Stimulated activated naive CD8-positive, alpha-beta T cell treated with anti-CD3 and anti-CD28 coated beads, Interleukin-15, amount 100 ng/mL, for 72 hours (primary cell): ENCODE data around the gene FOCAD.

Experiments used
- ATAC-seq: fragments of 150-1000 bp; cut with Tn5 transposase; 2 replicates; pipeline ENCODE4 v1.10.0; 2021; ENCODE audit warnings: mild to moderate bottlenecking, moderate library complexity
- DNase-seq, 2 donors: peaks; one replicate each; pipeline ENCODE4 v3.0.0; 2021 to 2022
- H3K27ac Mint-ChIP-seq, 2 donors: one replicate each; pipeline ENCODE4 v1.8.0; 2022; ENCODE audit warnings: mild to moderate bottlenecking in 2 of 2, mixed read lengths in 2 of 2, moderate library complexity in 2 of 2
- H3K27me3 Mint-ChIP-seq: one replicate; pipeline ENCODE4 v1.8.0; 2022; ENCODE audit warnings: mixed read lengths
- H3K4me1 Mint-ChIP-seq: one replicate; pipeline ENCODE4 v1.8.0; 2022; ENCODE audit warnings: mild to moderate bottlenecking, mixed read lengths
- H3K4me3 Mint-ChIP-seq, 2 donors: one replicate each; pipeline ENCODE4 v1.8.0; 2022; ENCODE audit warnings: mild to moderate bottlenecking in 2 of 2, mixed read lengths in 2 of 2, moderate library complexity in 1 of 2
- H3K9me3 Mint-ChIP-seq, 2 donors: one replicate each; pipeline ENCODE4 v1.8.0; 2022; ENCODE audit warnings: mixed read lengths in 2 of 2

The FOCAD gene

DNA sequence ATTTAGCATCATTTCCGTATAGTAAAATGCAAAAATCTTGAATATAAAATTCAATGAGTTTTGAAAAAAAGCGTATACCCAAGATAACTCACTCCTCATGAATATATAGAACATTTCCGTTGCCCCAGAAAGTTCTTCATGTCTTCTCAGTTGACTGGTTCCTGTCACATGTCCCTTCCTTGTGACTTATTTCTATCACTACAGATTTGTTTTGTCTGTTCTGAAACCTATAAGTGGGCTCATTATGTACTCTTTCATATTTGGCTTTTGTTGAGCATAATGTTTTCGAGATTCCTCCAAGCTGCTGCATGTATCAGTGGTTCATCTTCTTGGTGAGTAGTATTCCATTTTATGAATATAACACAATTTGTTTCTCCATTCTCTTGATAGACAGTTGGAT, 358.4 kb downstream of the FOCAD start:
- Mint-ChIP-seq H3K4me3 (no peak overlapping the region), H3K27ac (no peak overlapping the region), H3K4me1 (peaks cover 7% of the 10 kb centered on the region), H3K27me3 (no peaks in the 10 kb centered on the region), H3K9me3 (no peaks in the 10 kb centered on the region)
- no peak for ATAC-seq
- no peak for DNase-seq

DNA sequence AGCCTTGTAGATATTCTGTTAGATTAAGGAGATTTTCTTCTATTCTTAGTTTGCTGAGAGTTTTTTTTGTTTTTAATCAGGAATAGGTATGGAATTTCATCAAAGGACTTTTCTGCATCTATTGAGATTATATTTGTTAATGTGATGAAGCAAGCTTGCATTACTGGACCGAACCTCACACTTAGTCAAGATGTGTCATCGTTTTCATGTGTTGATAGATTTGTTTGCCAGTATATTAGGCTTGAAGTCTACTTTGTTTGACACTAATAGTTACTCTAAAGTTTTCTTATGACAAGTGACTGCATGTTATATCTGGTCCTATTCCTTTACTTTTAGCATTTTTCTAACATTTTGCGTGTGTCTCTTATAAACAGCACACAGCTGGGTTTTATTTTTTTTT, 359.8 kb downstream of the FOCAD start:
- no peaks in the 10 kb centered on the region for H3K9me3 Mint-ChIP-seq
- peaks cover 12% of the 10 kb centered on the region for H3K4me1 Mint-ChIP-seq
- ATAC-seq (no peak), DNase-seq (no peak)
- no peak overlapping the region for H3K4me3 Mint-ChIP-seq
- H3K27ac Mint-ChIP-seq, result no peak overlapping the region
- no peaks in the 10 kb centered on the region for H3K27me3 Mint-ChIP-seq
